Astrocyte (in vitro differentiated cells and primary cell): ENCODE measurements around the gene TRAPPC10. TPM values are rescaled to one million over a fixed set of nuclear protein-coding genes. Genes with fewer than 3 reads are reported as not detected.

Experiments used
- DNase-seq: peaks from one replicate; pipeline ENCODE4 v3.0.0-alpha.2; 2010; ENCODE audit warnings: low read depth
- FAIRE-seq: peaks from 2 replicates; lab custom pipeline; 2011; peaks lifted over from hg19 to GRCh38; lab: Jason Lieb, UNC
- H2AFZ ChIP-seq: 2 replicates; pipeline ENCODE4 v1.6.0; 2012; ENCODE audit warnings: low read depth, low read length, inconsistent platforms
- H3K27ac ChIP-seq: 2 replicates; pipeline ENCODE4 v1.5.1; 2011; ENCODE audit warnings: low read depth, low read length, inconsistent platforms
- H3K27me3 ChIP-seq: 2 replicates; pipeline ENCODE4 v1.6.0; 2011; ENCODE audit warnings: low read length, inconsistent platforms; ENCODE audit not compliant: insufficient read depth
- H3K36me3 ChIP-seq: 2 replicates; pipeline ENCODE4 v1.5.1; 2011; ENCODE audit warnings: low read length, inconsistent platforms; ENCODE audit not compliant: insufficient read depth
- H3K4me1 ChIP-seq: 2 replicates; pipeline ENCODE4 v1.5.1; 2011; ENCODE audit warnings: low read length, inconsistent platforms; ENCODE audit not compliant: insufficient read depth
- H3K4me2 ChIP-seq: 2 replicates; pipeline ENCODE4 v1.6.0; 2012; ENCODE audit warnings: low read length, inconsistent platforms
- H3K4me3 ChIP-seq: 2 replicates; pipeline ENCODE4 v1.5.1; 2011; ENCODE audit warnings: low read depth, mild to moderate bottlenecking, low read length, inconsistent platforms; ENCODE audit not compliant: insufficient read depth
- H3K79me2 ChIP-seq: 2 replicates; pipeline ENCODE4 v1.6.0; 2012; ENCODE audit warnings: mild to moderate bottlenecking, low read length, inconsistent platforms; ENCODE audit not compliant: insufficient read depth
- H3K9ac ChIP-seq: 2 replicates; pipeline ENCODE4 v1.6.0; 2012; ENCODE audit warnings: mild to moderate bottlenecking, low read length, inconsistent platforms
- H3K9me3 ChIP-seq: 2 replicates; pipeline ENCODE4 v1.5.1; 2012; ENCODE audit warnings: low read depth, mild to moderate bottlenecking, low read length, inconsistent platforms; ENCODE audit not compliant: insufficient read depth
- H4K20me1 ChIP-seq: 2 replicates; pipeline ENCODE4 v1.6.0; 2012; ENCODE audit warnings: low read length, inconsistent platforms; ENCODE audit not compliant: insufficient read depth
- H3K27ac Mint-ChIP-seq: one replicate; pipeline ENCODE4 v1.8.0; 2021; ENCODE audit warnings: mild to moderate bottlenecking, mixed read lengths; ENCODE audit not compliant: unreplicated experiment
- H3K27me3 Mint-ChIP-seq: one replicate; pipeline ENCODE4 v1.8.0; 2021; ENCODE audit warnings: low read depth, mixed read lengths; ENCODE audit not compliant: unreplicated experiment
- H3K36me3 Mint-ChIP-seq: one replicate; pipeline ENCODE4 v1.8.0; 2021; ENCODE audit warnings: low read depth, mixed read lengths; ENCODE audit not compliant: unreplicated experiment
- H3K4me1 Mint-ChIP-seq: one replicate; pipeline ENCODE4 v1.8.0; 2021; ENCODE audit warnings: low read depth, mixed read lengths; ENCODE audit not compliant: unreplicated experiment
- H3K4me3 Mint-ChIP-seq: one replicate; pipeline ENCODE4 v1.8.0; 2021; ENCODE audit warnings: mild to moderate bottlenecking, moderate library complexity, mixed read lengths; ENCODE audit not compliant: unreplicated experiment
- H3K9me3 Mint-ChIP-seq: one replicate; pipeline ENCODE4 v1.8.0; 2021; ENCODE audit warnings: mild to moderate bottlenecking, mixed read lengths; ENCODE audit not compliant: unreplicated experiment
- CTCF ChIP-seq: IDR thresholded peaks from 2 replicates; pipeline ENCODE4 v1.5.1; 2011; ENCODE audit warnings: low read depth, mild to moderate bottlenecking, inconsistent platforms, low read length, moderate library complexity; ENCODE audit not compliant: insufficient read depth
- EZH2 ChIP-seq: IDR thresholded peaks from 2 replicates; pipeline ENCODE4 v1.6.1; 2012; ENCODE audit warnings: mild to moderate bottlenecking, low read length, inconsistent platforms; ENCODE audit not compliant: insufficient read depth
- total RNA-seq: library from RNA; stranded (reverse); gene quantifications from 2 replicates; pipeline ENCODE4 v1.2.1, GENCODE V29; 2021

TRAPPC10 gene
- total RNA-seq, 1 donor from 2014 or later = 45.7 TPM

GRCh38 chr21:43993420-43993934 is 18.6 kb upstream of the TRAPPC10 start:
- FAIRE-seq (no peak), DNase-seq (no peak)
- Histone ChIP-seq H3K4me2 (no peak overlapping the region), H3K9ac (no peak overlapping the region), H3K4me1 (peaks cover 4% of the 10 kb centered on the region), H3K36me3 (no peaks in the 10 kb centered on the region), H3K4me3 (no peak overlapping the region), H3K9me3 (peaks cover 3% of the 10 kb centered on the region), H3K27me3 (no peaks in the 10 kb centered on the region), H2AFZ (no peak overlapping the region), H3K27ac (no peak overlapping the region), H4K20me1 (no peaks in the 10 kb centered on the region), H3K79me2 (no peaks in the 10 kb centered on the region)
- TF ChIP-seq CTCF = no peak
- TF ChIP-seq EZH2 = no peak
- Mint-ChIP-seq H3K36me3 (no peaks in the 10 kb centered on the region), H3K27ac (no peak overlapping the region), H3K4me3 (no peak overlapping the region), H3K27me3 (peaks cover 6% of the 10 kb centered on the region), H3K4me1 (no peaks in the 10 kb centered on the region), H3K9me3 (peaks cover 8% of the 10 kb centered on the region)

DNA sequence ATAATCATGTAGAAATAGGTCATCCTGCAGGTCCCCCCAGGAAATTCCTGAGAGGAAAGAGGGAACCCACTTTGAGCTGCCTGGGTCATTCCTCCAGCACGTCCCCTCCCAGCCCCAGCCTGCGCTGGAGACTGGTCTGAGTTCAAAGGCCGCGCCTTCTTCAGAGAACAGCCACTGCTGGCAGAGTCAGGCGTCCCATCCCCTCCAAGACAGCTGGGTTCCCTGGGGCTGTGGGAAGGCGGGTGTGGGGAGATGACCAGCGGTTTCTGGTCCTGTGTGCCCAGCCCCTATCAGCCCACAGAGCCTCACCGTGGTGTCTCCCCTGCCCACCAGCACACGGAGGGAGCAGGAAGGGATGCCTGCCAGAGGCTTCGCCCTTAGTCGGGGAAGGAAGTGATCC is 18.0 kb upstream of the TRAPPC10 start:
- no peak overlapping the region for H2AFZ ChIP-seq
- no peaks in the 10 kb centered on the region for H3K36me3 ChIP-seq
- no peak overlapping the region for H3K9ac ChIP-seq
- H3K4me2 ChIP-seq = no peak overlapping the region
- Mint-ChIP-seq H3K4me3 (no peak overlapping the region), H3K36me3 (no peaks in the 10 kb centered on the region), H3K27me3 (peaks cover 7% of the 10 kb centered on the region), H3K9me3 (peaks cover 8% of the 10 kb centered on the region), H3K27ac (no peak overlapping the region), H3K4me1 (no peaks in the 10 kb centered on the region)
- no peak for DNase-seq
- no peak overlapping the region for H3K27ac ChIP-seq
- H3K9me3 ChIP-seq = peaks cover 3% of the 10 kb centered on the region
- no peak for FAIRE-seq
- no peak overlapping the region for H3K4me3 ChIP-seq
- no peaks in the 10 kb centered on the region for H3K79me2 ChIP-seq
- no peak for TF ChIP-seq CTCF
- TF ChIP-seq EZH2 = no peak
- no peaks in the 10 kb centered on the region for H4K20me1 ChIP-seq
- no peaks in the 10 kb centered on the region for H3K27me3 ChIP-seq
- peaks cover 4% of the 10 kb centered on the region for H3K4me1 ChIP-seq

DNA sequence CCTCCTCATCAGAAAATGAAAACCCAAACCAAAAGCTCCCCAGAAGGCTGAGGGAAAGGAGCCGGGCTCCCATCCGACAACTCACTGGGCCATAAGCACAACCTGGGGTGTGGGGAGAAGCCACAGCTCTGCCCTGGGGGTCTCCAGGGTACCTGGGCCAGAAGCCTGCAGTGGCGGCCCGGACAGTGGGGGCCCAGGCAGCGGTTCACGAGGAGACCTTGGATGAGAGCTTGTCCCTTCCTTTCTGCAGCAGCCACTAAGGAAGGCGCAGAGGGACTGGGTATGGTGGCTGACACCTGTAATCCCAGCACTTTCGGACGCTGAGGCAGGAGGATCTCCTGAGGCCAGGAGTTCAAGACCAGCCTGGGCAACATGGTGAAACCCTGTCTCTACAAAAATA is 17.5 kb upstream of the TRAPPC10 start:
- H3K9ac ChIP-seq = no peak overlapping the region
- no peaks in the 10 kb centered on the region for H3K27me3 ChIP-seq

More for the DNA sequence above, 17.5 kb upstream of the TRAPPC10 start:
- Histone ChIP-seq H3K79me2 (no peaks in the 10 kb centered on the region), H3K4me2 (no peak overlapping the region), H2AFZ (no peak overlapping the region), H4K20me1 (no peaks in the 10 kb centered on the region), H3K36me3 (no peaks in the 10 kb centered on the region), H3K9me3 (peaks cover 3% of the 10 kb centered on the region), H3K4me3 (no peak overlapping the region), H3K4me1 (peaks cover 4% of the 10 kb centered on the region), H3K27ac (no peak overlapping the region)
- no peaks in the 10 kb centered on the region for H3K4me1 Mint-ChIP-seq
- no peak for FAIRE-seq
- TF ChIP-seq EZH2 (no peak), CTCF (no peak)
- no peaks in the 10 kb centered on the region for H3K36me3 Mint-ChIP-seq
- no peak overlapping the region for H3K27ac Mint-ChIP-seq
- H3K27me3 Mint-ChIP-seq = peaks cover 7% of the 10 kb centered on the region
- H3K9me3 Mint-ChIP-seq = peaks cover 8% of the 10 kb centered on the region
- no peak overlapping the region for H3K4me3 Mint-ChIP-seq
- no peak for DNase-seq
